ENCODE measurements around the gene RIMKLB. TPM values are rescaled to one million over a fixed set of nuclear protein-coding genes. Genes with fewer than 3 reads are reported as not detected.

Gene RIMKLB
- polyA plus RNA-seq, 3 donors = 1.0 to 6.6 (median 1.2) TPM

GRCh38 chr12:8668441-8668840 lies 29.4 kb upstream of the RIMKLB start:
- Histone ChIP-seq H2AFZ (ENCODE audit: insufficient read depth, low read depth, low read length, poor library complexity, severe bottlenecking) (peak overlapping the region; percentile 52), H3K36me3 (replicated peaks in 1 of 2; ENCODE audit: control insufficient read depth in 1 of 2, insufficient read depth in 2 of 2, low read length in 2 of 2) (no peaks in the 10 kb centered on the region), H4K20me1 (ENCODE audit: insufficient read depth, low read length) (no peaks in the 10 kb centered on the region), H3K27ac (ENCODE audit: low read depth in 1 of 2, low read length in 2 of 2) (peak overlapping the region; percentile 0 to 52), H3K79me2 (ENCODE audit: insufficient read depth, low read length) (no peaks in the 10 kb centered on the region), H3K27me3 (ENCODE audit: control insufficient read depth in 2 of 2, insufficient read depth in 2 of 2, low read length in 2 of 2) (no peaks in the 10 kb centered on the region), H3K4me3 (replicated peaks in 1 of 3; ENCODE audit: low read depth in 2 of 3, low read length in 3 of 3) (peak overlapping the region in 1 of 3 experiments; percentile 34), H3K9me3 (replicated peaks in 1 of 2; ENCODE audit: control insufficient read depth in 1 of 2, insufficient read depth in 1 of 2, low read length in 2 of 2) (peaks cover 0 to 8% of the 10 kb centered on the region in 2 donors), H3K4me1 (ENCODE audit: control insufficient read depth in 1 of 2, insufficient read depth in 2 of 2, low read length in 2 of 2) (peaks cover 30 to 33% of the 10 kb centered on the region in 2 donors), H3K4me2 (replicated peaks; ENCODE audit: extremely low read depth, low read length, poor library complexity, severe bottlenecking) (peak overlapping the region; percentile 35), H3K9ac (ENCODE audit: insufficient read depth, low read length, poor library complexity, severe bottlenecking) (no peak overlapping the region)
- H3K9me3 Mint-ChIP-seq = peaks cover 5 to 18% (median 11%) of the 10 kb centered on the region in 7 donors
- peak overlapping the region in 1 of 2 donors; percentile 72 for H3K4me3 Mint-ChIP-seq
- peaks cover 0 to 9% of the 10 kb centered on the region in 2 donors for H3K36me3 Mint-ChIP-seq
- intact Hi-C loops (cut with micrococcal nuclease) = loop anchor here (10.0 kb wide), 2 partner anchors 186 to 386 kb away; no protein-coding TSS in a partner anchor
- WGBS (ENCODE audit: insufficient coverage) = 88% methylated on average over 1 of the region's 2 CpGs
- TF ChIP-seq, protein P1, sequence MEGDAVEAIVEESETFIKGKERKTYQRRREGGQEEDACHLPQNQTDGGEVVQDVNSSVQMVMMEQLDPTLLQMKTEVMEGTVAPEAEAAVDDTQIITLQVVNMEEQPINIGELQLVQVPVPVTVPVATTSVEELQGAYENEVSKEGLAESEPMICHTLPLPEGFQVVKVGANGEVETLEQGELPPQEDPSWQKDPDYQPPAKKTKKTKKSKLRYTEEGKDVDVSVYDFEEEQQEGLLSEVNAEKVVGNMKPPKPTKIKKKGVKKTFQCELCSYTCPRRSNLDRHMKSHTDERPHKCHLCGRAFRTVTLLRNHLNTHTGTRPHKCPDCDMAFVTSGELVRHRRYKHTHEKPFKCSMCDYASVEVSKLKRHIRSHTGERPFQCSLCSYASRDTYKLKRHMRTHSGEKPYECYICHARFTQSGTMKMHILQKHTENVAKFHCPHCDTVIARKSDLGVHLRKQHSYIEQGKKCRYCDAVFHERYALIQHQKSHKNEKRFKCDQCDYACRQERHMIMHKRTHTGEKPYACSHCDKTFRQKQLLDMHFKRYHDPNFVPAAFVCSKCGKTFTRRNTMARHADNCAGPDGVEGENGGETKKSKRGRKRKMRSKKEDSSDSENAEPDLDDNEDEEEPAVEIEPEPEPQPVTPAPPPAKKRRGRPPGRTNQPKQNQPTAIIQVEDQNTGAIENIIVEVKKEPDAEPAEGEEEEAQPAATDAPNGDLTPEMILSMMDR (IDR thresholded peaks at IDR 0.05) = no peak
- H3K27me3 Mint-ChIP-seq (ENCODE audit: low read depth in 3 of 3) = peaks cover 1 to 3% (median 3%) of the 10 kb centered on the region in 3 donors
- H3K4me1 Mint-ChIP-seq = peaks cover 38% of the 10 kb centered on the region
- no peak for DNase-seq
- peak overlapping the region in 5 of 7 donors; percentile 54 to 77 (median 66) for H3K27ac Mint-ChIP-seq

DNA sequence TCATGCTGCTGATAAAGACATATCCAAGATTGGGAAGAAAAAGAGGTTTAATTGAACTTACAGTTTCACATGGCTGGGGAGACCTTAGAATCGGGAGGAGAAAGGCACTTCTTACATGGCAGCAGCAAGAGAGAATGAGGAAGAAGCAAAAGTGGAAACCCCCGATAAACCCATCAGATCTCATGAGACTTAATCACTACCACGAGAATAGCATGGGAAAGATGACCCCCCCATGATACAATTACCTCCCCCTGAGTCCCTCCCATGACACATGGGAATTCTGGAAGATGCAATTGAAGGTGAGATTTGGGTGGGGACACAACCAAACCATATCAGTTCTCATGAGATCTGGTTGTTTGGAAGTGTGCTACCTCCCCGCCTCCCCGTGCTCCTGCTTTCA lies 25.4 kb upstream of the RIMKLB start:
- DNase-seq = peak in 1 of 3 donors; percentile 62
- Histone ChIP-seq H3K27ac (ENCODE audit: low read depth in 1 of 2, low read length in 2 of 2) (no peak overlapping the region), H3K36me3 (replicated peaks in 1 of 2; ENCODE audit: control insufficient read depth in 1 of 2, insufficient read depth in 2 of 2, low read length in 2 of 2) (no peaks in the 10 kb centered on the region), H3K79me2 (ENCODE audit: insufficient read depth, low read length) (no peaks in the 10 kb centered on the region), H3K9ac (ENCODE audit: insufficient read depth, low read length, poor library complexity, severe bottlenecking) (no peak overlapping the region), H3K9me3 (replicated peaks in 1 of 2; ENCODE audit: control insufficient read depth in 1 of 2, insufficient read depth in 1 of 2, low read length in 2 of 2) (peaks cover 0 to 8% of the 10 kb centered on the region in 2 donors), H3K4me2 (replicated peaks; ENCODE audit: extremely low read depth, low read length, poor library complexity, severe bottlenecking) (no peak overlapping the region), H3K4me1 (ENCODE audit: control insufficient read depth in 1 of 2, insufficient read depth in 2 of 2, low read length in 2 of 2) (peaks cover 29 to 36% of the 10 kb centered on the region in 2 donors), H4K20me1 (ENCODE audit: insufficient read depth, low read length) (no peaks in the 10 kb centered on the region), H2AFZ (ENCODE audit: insufficient read depth, low read depth, low read length, poor library complexity, severe bottlenecking) (no peak overlapping the region), H3K27me3 (ENCODE audit: control insufficient read depth in 2 of 2, insufficient read depth in 2 of 2, low read length in 2 of 2) (no peaks in the 10 kb centered on the region), H3K4me3 (replicated peaks in 1 of 3; ENCODE audit: low read depth in 2 of 3, low read length in 3 of 3) (no peak overlapping the region)
- TF ChIP-seq, protein P1 (IDR thresholded peaks at IDR 0.05) = no peak
- H3K4me3 Mint-ChIP-seq = no peak overlapping the region
- peaks cover 5 to 18% (median 12%) of the 10 kb centered on the region in 7 donors for H3K9me3 Mint-ChIP-seq
- H3K27ac Mint-ChIP-seq = peak overlapping the region in 1 of 7 donors; percentile 41
- H3K27me3 Mint-ChIP-seq (ENCODE audit: low read depth in 3 of 3) = peaks cover 0 to 1% (median 1%) of the 10 kb centered on the region in 3 donors
- H3K36me3 Mint-ChIP-seq = peaks cover 0 to 9% of the 10 kb centered on the region in 2 donors
- peaks cover 43% of the 10 kb centered on the region for H3K4me1 Mint-ChIP-seq
- intact Hi-C loops (cut with micrococcal nuclease) = no loop called here
- 100% methylated on average over 1 of the region's 5 CpGs for WGBS (ENCODE audit: insufficient coverage)

Measured in CD14-positive monocyte (primary cell).